Measurements from ENCODE around the gene CPSF4L.

The CPSF4L gene

GRCh38 chr17:73289549-73290254, 28.0 kb upstream of the CPSF4L start:
- DNase-seq: no peak

GRCh38 chr17:73288534-73289302, 27.0 kb upstream of the CPSF4L start:
- no peak for DNase-seq

- DNase-seq: no peak
Observed at GRCh38 chr17:73286863-73287296, 25.2 kb upstream of the CPSF4L start.

- no peak for DNase-seq
Observed at GRCh38 chr17:73285916-73286862, 24.5 kb upstream of the CPSF4L start.

GRCh38 chr17:73285603-73285908, 23.9 kb upstream of the CPSF4L start:
- DNase-seq: no peak

GRCh38 chr17:73284906-73285602, 23.4 kb upstream of the CPSF4L start:
- DNase-seq: no peak

GRCh38 chr17:73284354-73284753, 22.7 kb upstream of the CPSF4L start:
- no peak for DNase-seq

GRCh38 chr17:73283841-73284282, 22.2 kb upstream of the CPSF4L start:
- DNase-seq: no peak

GRCh38 chr17:73283250-73283649, 21.6 kb upstream of the CPSF4L start:
- DNase-seq: no peak

GRCh38 chr17:73282629-73283028, 20.9 kb upstream of the CPSF4L start:
- no peak for DNase-seq

- DNase-seq: no peak
Observed at GRCh38 chr17:73281928-73282327, 20.2 kb upstream of the CPSF4L start.

- DNase-seq: no peak
Observed at GRCh38 chr17:73280191-73280590, 18.5 kb upstream of the CPSF4L start.

- DNase-seq: no peak
Observed at GRCh38 chr17:73279704-73280103, 18.0 kb upstream of the CPSF4L start.

GRCh38 chr17:73278465-73279453, 17.1 kb upstream of the CPSF4L start:
- no peak for DNase-seq

- DNase-seq: no peak
Observed at GRCh38 chr17:73278049-73278464, 16.4 kb upstream of the CPSF4L start.

GRCh38 chr17:73274490-73274889, 12.8 kb upstream of the CPSF4L start:
- no peak for DNase-seq

- no peak for DNase-seq
Observed at GRCh38 chr17:73272906-73273218, 11.2 kb upstream of the CPSF4L start.

- DNase-seq: no peak
Observed at GRCh38 chr17:73271072-73271471, 9.4 kb upstream of the CPSF4L start.

- no peak for DNase-seq
Observed at GRCh38 chr17:73269791-73270190, 8.1 kb upstream of the CPSF4L start.

- no peak for DNase-seq
Observed at GRCh38 chr17:73269329-73269615, 7.6 kb upstream of the CPSF4L start.

GRCh38 chr17:73268582-73269328, 7.1 kb upstream of the CPSF4L start:
- DNase-seq: no peak

All from activated CD4-positive, alpha-beta T cell treated with anti-CD3 and anti-CD28 coated beads, Interleukin-2, amount 50 U/mL, for 4 hours (primary cell).